ENCODE results near the gene BGN.

The BGN gene

DNA sequence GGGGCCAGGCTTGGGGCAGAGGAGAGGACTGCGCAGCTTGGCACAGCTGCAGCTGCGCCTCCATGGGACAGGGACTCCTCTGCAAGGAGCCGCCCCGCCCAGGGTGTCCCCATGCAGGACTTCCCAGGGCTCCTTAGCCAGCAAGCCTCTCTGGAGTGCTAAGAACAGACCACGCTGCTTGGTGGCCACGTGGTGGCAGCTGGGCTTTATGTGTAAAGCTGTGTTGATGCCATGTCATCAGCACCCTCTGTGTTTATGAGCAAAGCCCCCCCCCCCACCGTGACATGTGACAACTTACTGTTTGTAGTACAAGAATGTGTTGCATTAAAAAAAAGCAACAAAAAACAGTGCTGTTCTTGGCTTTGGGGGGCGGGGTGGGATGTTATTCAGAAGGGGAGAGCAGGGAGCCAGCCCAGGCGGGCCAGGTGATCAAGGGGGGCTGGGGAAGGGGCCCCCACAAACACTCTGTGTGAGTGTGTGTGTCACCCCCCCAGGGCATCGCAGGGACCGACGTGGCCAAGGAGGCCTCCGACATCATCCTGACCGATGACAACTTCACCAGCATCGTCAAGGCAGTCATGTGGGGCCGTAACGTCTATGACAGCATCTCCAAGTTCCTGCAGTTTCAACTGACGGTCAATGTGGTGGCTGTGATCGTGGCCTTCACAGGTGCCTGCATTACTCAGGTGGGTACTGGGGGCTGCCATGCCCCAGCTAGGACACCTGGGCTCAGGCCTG lies 63.0 kb downstream of the BGN start:
- no peak for TF ChIP-seq ZFX (IDR thresholded peaks at IDR 0.05)
- TF ChIP-seq, protein P1, sequence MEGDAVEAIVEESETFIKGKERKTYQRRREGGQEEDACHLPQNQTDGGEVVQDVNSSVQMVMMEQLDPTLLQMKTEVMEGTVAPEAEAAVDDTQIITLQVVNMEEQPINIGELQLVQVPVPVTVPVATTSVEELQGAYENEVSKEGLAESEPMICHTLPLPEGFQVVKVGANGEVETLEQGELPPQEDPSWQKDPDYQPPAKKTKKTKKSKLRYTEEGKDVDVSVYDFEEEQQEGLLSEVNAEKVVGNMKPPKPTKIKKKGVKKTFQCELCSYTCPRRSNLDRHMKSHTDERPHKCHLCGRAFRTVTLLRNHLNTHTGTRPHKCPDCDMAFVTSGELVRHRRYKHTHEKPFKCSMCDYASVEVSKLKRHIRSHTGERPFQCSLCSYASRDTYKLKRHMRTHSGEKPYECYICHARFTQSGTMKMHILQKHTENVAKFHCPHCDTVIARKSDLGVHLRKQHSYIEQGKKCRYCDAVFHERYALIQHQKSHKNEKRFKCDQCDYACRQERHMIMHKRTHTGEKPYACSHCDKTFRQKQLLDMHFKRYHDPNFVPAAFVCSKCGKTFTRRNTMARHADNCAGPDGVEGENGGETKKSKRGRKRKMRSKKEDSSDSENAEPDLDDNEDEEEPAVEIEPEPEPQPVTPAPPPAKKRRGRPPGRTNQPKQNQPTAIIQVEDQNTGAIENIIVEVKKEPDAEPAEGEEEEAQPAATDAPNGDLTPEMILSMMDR (conservative IDR thresholded peaks at IDR 0.05): no peak
- no peak overlapping the region for H3K27ac ChIP-seq
